Colon (tissue), 2 donors: ENCODE measurements around the gene POU3F2.

Source experiments
- FAIRE-seq: peaks from 2 replicates; lab custom pipeline; 2012; peaks lifted over from hg19 to GRCh38; lab: Jason Lieb, UNC
- donor health status: control.
- donor health status: control.

POU3F2 gene

GRCh38 chr6:98831057-98831958 is 3.1 kb upstream of the POU3F2 start:
- no peak for FAIRE-seq

GRCh38 chr6:98831959-98832283 is 2.5 kb upstream of the POU3F2 start:
- FAIRE-seq, result no peak

GRCh38 chr6:98832284-98833056 is 1.9 kb upstream of the POU3F2 start:
- no peak for FAIRE-seq

- no peak for FAIRE-seq
Observed at GRCh38 chr6:98833057-98833306, 1.4 kb upstream of the POU3F2 start.

GRCh38 chr6:98833307-98834059 is 891 bp upstream of the POU3F2 start:
- FAIRE-seq, result no peak

GRCh38 chr6:98835149-98836024 is 1.0 kb downstream of the POU3F2 start:
- FAIRE-seq, result no peak

GRCh38 chr6:98836025-98836961 is 1.9 kb downstream of the POU3F2 start:
- FAIRE-seq, result no peak

- FAIRE-seq, result no peak
Observed at GRCh38 chr6:98836962-98837944, 2.9 kb downstream of the POU3F2 start.

GRCh38 chr6:98838032-98838431 is 3.7 kb downstream of the POU3F2 start:
- no peak for FAIRE-seq

GRCh38 chr6:98838975-98839374 is 4.6 kb downstream of the POU3F2 start:
- no peak for FAIRE-seq

GRCh38 chr6:98839781-98840361 is 5.5 kb downstream of the POU3F2 start:
- FAIRE-seq, result no peak

- no peak for FAIRE-seq
Observed at GRCh38 chr6:98840385-98840784, 6.0 kb downstream of the POU3F2 start.

GRCh38 chr6:98840996-98841513 is 6.7 kb downstream of the POU3F2 start:
- FAIRE-seq, result no peak

- no peak for FAIRE-seq
Observed at GRCh38 chr6:98841621-98842341, 7.4 kb downstream of the POU3F2 start.

GRCh38 chr6:98842342-98843180 is 8.2 kb downstream of the POU3F2 start:
- no peak for FAIRE-seq

- FAIRE-seq, result no peak
Observed at GRCh38 chr6:98843271-98844243, 9.2 kb downstream of the POU3F2 start.
